Tibial nerve (tissue), 4 donors: ENCODE measurements around the gene UGT1A5. TPM values are rescaled to one million over a fixed set of nuclear protein-coding genes. Genes with fewer than 3 reads are reported as not detected.

Source experiments
- DNase-seq, 2 donors: peaks; one replicate each; pipeline ENCODE4 v3.0.0-alpha.2; 2019; ENCODE audit warnings: low spot score in 2 of 2
- H3K27ac ChIP-seq, 4 donors: fragments of 200-600 bp; sonication (generic) in 3 of 4; one replicate each; pipeline ENCODE4 v1.5.1; 2017 to 2019; ENCODE audit warnings: mild to moderate bottlenecking in 1 of 4
- H3K27me3 ChIP-seq, 2 donors: fragments of 200-600 bp; sonication (generic) in 1 of 2; one replicate each; pipeline versions ENCODE4 v1.5.1 to v1.6.0; 2017 to 2019
- H3K36me3 ChIP-seq, 3 donors: fragments of 200-600 bp; sonication (generic); one replicate each; pipeline ENCODE4 v1.5.1; 2018 to 2019
- H3K4me1 ChIP-seq, 4 donors: fragments of 200-600 bp; sonication (generic) in 3 of 4; one replicate each; pipeline ENCODE4 v1.5.1; 2017 to 2019
- H3K4me3 ChIP-seq, 4 donors: fragments of 200-600 bp; sonication (generic) in 3 of 4; one replicate each; pipeline ENCODE4 v1.5.1; 2017 to 2019; ENCODE audit warnings: mild to moderate bottlenecking in 1 of 4, moderate library complexity in 1 of 4
- H3K9me3 ChIP-seq, 4 donors: fragments of 200-600 bp; sonication (generic) in 3 of 4; one replicate each; pipeline ENCODE4 v1.5.1; 2017 to 2019
- CTCF ChIP-seq, 5 experiments: fragments of 200-600 bp in 3 of 5; fragments of 450-650 bp in 2 of 5; sonication (generic) in 3 of 5; IDR thresholded peaks; one replicate each; pipeline ENCODE4 v1.5.1; 2016 to 2019; ENCODE audit warnings: antibody characterized with exemption in 5 of 5, mild to moderate bottlenecking in 3 of 5, moderate library complexity in 2 of 5
- EP300 ChIP-seq, 2 donors: sonication (generic); formaldehyde crosslinking; IDR thresholded peaks; one replicate each; pipeline ENCODE4 v1.6.1; 2017; ENCODE audit warnings: antibody characterized with exemption in 2 of 2, mild to moderate bottlenecking in 1 of 2
- POLR2A ChIP-seq, 2 donors: fragments of 450-650 bp; IDR thresholded peaks; one replicate each; pipeline ENCODE4 v1.6.1; 2017; ENCODE audit warnings: antibody characterized with exemption in 2 of 2, mild to moderate bottlenecking in 2 of 2, moderate library complexity in 2 of 2
- WGBS, 2 donors: methylation state at CpG; one replicate each; pipeline ENCODE4 v1.1.5; 2018; 5-methylcytosine and 5-hydroxymethylcytosine counted together
- total RNA-seq, 4 donors: library from RNA; depleted of rRNA; stranded (reverse); fragments of >200 nt; gene quantifications; one replicate each; pipeline ENCODE4 v1.1.0, GENCODE V29; 2016

The UGT1A5 gene
- total RNA-seq, 4 donors from 2014 or later = not detected

GRCh38 chr2:233702238-233702637 is 10.5 kb upstream of the UGT1A5 start:
- Histone ChIP-seq H3K4me3 (no peak overlapping the region), H3K4me1 (no peaks in the 10 kb centered on the region), H3K27ac (no peak overlapping the region), H3K36me3 (no peaks in the 10 kb centered on the region), H3K27me3 (no peaks in the 10 kb centered on the region), H3K9me3 (peaks cover 0 to 6% (median 0%) of the 10 kb centered on the region in 4 donors)
- DNase-seq = no peak
- 68 to 76% methylated on average over 3 of the region's 3 CpGs for WGBS, 2 donors
- TF ChIP-seq CTCF (IDR thresholded peaks at IDR 0.05) (no peak), POLR2A (IDR thresholded peaks at IDR 0.05) (no peak), EP300 (IDR thresholded peaks at IDR 0.05) (no peak)

GRCh38 chr2:233705911-233706506 is 6.7 kb upstream of the UGT1A5 start:
- H3K27ac ChIP-seq = no peak overlapping the region
- 65 to 79% methylated on average over 4 of the region's 4 CpGs for WGBS, 2 donors
- peaks cover 0 to 6% (median 0%) of the 10 kb centered on the region in 4 donors for H3K9me3 ChIP-seq
- TF ChIP-seq EP300 (IDR thresholded peaks at IDR 0.05) = no peak
- no peak for TF ChIP-seq POLR2A (IDR thresholded peaks at IDR 0.05)
- H3K4me3 ChIP-seq = no peak overlapping the region
- no peaks in the 10 kb centered on the region for H3K36me3 ChIP-seq
- DNase-seq = no peak
- no peaks in the 10 kb centered on the region for H3K27me3 ChIP-seq
- no peaks in the 10 kb centered on the region for H3K4me1 ChIP-seq

GRCh38 chr2:233706720-233707119 is 6.0 kb upstream of the UGT1A5 start:
- H3K27me3 ChIP-seq = no peaks in the 10 kb centered on the region
- no peaks in the 10 kb centered on the region for H3K36me3 ChIP-seq
- H3K4me1 ChIP-seq = no peaks in the 10 kb centered on the region
- no peak overlapping the region for H3K27ac ChIP-seq
- H3K9me3 ChIP-seq = peaks cover 0 to 6% (median 0%) of the 10 kb centered on the region in 4 donors
- H3K4me3 ChIP-seq = no peak overlapping the region
- WGBS, 2 donors = 47 to 56% methylated on average over 1 of the region's 1 CpG
- DNase-seq = no peak
- no peak for TF ChIP-seq CTCF (IDR thresholded peaks at IDR 0.05)
- no peak for TF ChIP-seq EP300 (IDR thresholded peaks at IDR 0.05)
- no peak for TF ChIP-seq POLR2A (IDR thresholded peaks at IDR 0.05)

- no peaks in the 10 kb centered on the region for H3K4me1 ChIP-seq
- H3K27ac ChIP-seq = no peak overlapping the region
- WGBS, 2 donors = 67 to 68% methylated on average over 10 of the region's 10 CpGs
- peaks cover 0 to 6% (median 0%) of the 10 kb centered on the region in 4 donors for H3K9me3 ChIP-seq
- DNase-seq = no peak
- TF ChIP-seq CTCF (IDR thresholded peaks at IDR 0.05) (no peak), POLR2A (IDR thresholded peaks at IDR 0.05) (no peak), EP300 (IDR thresholded peaks at IDR 0.05) (no peak)
- no peak overlapping the region for H3K4me3 ChIP-seq
- no peaks in the 10 kb centered on the region for H3K27me3 ChIP-seq
- H3K36me3 ChIP-seq = no peaks in the 10 kb centered on the region
Observed at GRCh38 chr2:233707940-233708644, 4.6 kb upstream of the UGT1A5 start.

GRCh38 chr2:233708942-233709341 is 3.8 kb upstream of the UGT1A5 start:
- Histone ChIP-seq H3K27me3 (no peaks in the 10 kb centered on the region), H3K4me3 (no peak overlapping the region), H3K36me3 (no peaks in the 10 kb centered on the region), H3K9me3 (peaks cover 0 to 6% (median 0%) of the 10 kb centered on the region in 4 donors), H3K27ac (no peak overlapping the region), H3K4me1 (no peaks in the 10 kb centered on the region)
- TF ChIP-seq CTCF (IDR thresholded peaks at IDR 0.05) (no peak), EP300 (IDR thresholded peaks at IDR 0.05) (no peak), POLR2A (IDR thresholded peaks at IDR 0.05) (no peak)
- 78 to 83% methylated on average over 5 of the region's 5 CpGs for whole genome bisulfite sequencing, 2 donors
- no peak for DNase-seq
